Nephron (organoid): ENCODE data around the gene NT5DC2.

Source experiments
- H3K27ac Mint-ChIP-seq, 3 experiments: 2 replicates each; pipeline ENCODE4 v1.8.0; 2020; ENCODE audit warnings: mixed read lengths in 3 of 3, mild to moderate bottlenecking in 2 of 3, moderate library complexity in 1 of 3
- H3K27me3 Mint-ChIP-seq: 2 replicates; pipeline ENCODE4 v1.8.0; 2021; ENCODE audit warnings: low read depth, mild to moderate bottlenecking, moderate library complexity, mixed read lengths
- H3K36me3 Mint-ChIP-seq: 2 replicates; pipeline ENCODE4 v1.8.0; 2020; ENCODE audit warnings: low read depth, mixed read lengths
- H3K4me1 Mint-ChIP-seq: 2 replicates; pipeline ENCODE4 v1.8.0; 2020; ENCODE audit warnings: mixed read lengths
- H3K4me3 Mint-ChIP-seq, 3 experiments: 2 replicates each; pipeline ENCODE4 v1.8.0; 2020; ENCODE audit warnings: mild to moderate bottlenecking in 3 of 3, mixed read lengths in 3 of 3, moderate library complexity in 2 of 3
- H3K9me3 Mint-ChIP-seq: 2 replicates; pipeline ENCODE4 v1.8.0; 2020; ENCODE audit warnings: mixed read lengths
- TF ChIP-seq, protein P1 (sequence below), 3 experiments: fragments of 200-600 bp; sonication (generic); IDR thresholded peaks; one replicate each; pipeline ENCODE4 v1.5.0; 2021; ENCODE audit warnings: antibody characterized with exemption in 3 of 3; ENCODE audit not compliant: unreplicated experiment in 3 of 3

The NT5DC2 gene

DNA sequence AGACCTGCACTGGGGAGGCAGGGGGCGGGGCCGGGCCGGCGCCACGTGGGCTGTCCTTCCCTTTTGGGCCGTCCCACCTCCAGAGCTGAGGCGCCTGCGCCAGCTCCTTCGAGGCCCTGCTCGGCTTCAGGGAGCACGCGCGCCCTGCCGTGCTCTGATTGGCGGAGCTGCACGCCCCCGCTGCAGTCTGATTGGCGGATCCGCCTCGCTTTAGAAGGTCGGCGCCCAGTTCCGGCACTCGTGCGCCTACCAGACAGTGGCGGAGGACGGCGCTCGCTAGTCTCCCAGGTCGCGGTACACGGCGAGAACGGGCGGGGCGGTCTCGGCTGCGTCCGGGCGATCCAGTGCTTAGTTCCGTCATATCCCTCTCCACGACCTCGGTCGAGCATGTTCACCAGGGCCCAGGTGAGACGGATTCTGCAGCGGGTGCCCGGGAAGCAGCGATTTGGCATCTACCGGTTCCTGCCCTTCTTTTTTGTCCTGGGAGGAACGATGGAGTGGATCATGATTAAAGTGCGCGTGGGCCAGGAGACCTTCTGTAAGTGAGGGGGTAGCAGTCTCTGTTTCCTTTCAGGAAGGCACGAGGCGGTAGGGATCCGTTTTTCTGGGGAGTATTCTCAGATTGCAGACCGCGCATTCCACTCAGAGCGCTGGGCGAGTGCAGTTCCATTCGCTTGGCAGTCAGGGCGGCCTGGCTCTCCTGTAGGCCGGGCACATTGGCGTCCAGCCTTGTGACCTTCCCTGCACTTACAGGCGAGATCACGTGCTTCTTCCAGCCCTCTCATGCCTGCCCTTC is 2.9 kb upstream of the NT5DC2 start, which contains the start of gene UQCC5:
Gene UQCC5, plus strand, starts transcription at position 237 of the 796 bp plus-strand sequence. Its CDS starts 151 bp downstream, at position 388.
- Mint-ChIP-seq H3K36me3 (peaks cover 24% of the 10 kb centered on the region), H3K4me1 (peaks cover 44% of the 10 kb centered on the region), H3K9me3 (no peaks in the 10 kb centered on the region), H3K27me3 (no peaks in the 10 kb centered on the region), H3K4me3 (peak within 1 kb of the TSS; percentile 97 to 100 (median 97)), H3K27ac (peak within 1 kb of the TSS; percentile 96 to 100 (median 98))
- TF ChIP-seq, protein P1, sequence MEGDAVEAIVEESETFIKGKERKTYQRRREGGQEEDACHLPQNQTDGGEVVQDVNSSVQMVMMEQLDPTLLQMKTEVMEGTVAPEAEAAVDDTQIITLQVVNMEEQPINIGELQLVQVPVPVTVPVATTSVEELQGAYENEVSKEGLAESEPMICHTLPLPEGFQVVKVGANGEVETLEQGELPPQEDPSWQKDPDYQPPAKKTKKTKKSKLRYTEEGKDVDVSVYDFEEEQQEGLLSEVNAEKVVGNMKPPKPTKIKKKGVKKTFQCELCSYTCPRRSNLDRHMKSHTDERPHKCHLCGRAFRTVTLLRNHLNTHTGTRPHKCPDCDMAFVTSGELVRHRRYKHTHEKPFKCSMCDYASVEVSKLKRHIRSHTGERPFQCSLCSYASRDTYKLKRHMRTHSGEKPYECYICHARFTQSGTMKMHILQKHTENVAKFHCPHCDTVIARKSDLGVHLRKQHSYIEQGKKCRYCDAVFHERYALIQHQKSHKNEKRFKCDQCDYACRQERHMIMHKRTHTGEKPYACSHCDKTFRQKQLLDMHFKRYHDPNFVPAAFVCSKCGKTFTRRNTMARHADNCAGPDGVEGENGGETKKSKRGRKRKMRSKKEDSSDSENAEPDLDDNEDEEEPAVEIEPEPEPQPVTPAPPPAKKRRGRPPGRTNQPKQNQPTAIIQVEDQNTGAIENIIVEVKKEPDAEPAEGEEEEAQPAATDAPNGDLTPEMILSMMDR (IDR thresholded peaks at IDR 0.05; ENCODE audit: unreplicated experiment in 3 of 3), result no peak

- H3K4me3 Mint-ChIP-seq, result peak overlapping the region; percentile 97 to 100 (median 97)
- peaks cover 19% of the 10 kb centered on the region for H3K36me3 Mint-ChIP-seq
- TF ChIP-seq, protein P1 (IDR thresholded peaks at IDR 0.05; ENCODE audit: unreplicated experiment in 3 of 3), result no peak
- H3K27ac Mint-ChIP-seq, result peak overlapping the region; percentile 96 to 100 (median 98)
- H3K27me3 Mint-ChIP-seq, result no peaks in the 10 kb centered on the region
- no peaks in the 10 kb centered on the region for H3K9me3 Mint-ChIP-seq
- peaks cover 44% of the 10 kb centered on the region for H3K4me1 Mint-ChIP-seq
These were observed 2.4 kb upstream of the NT5DC2 start for GRCh38 chr3:52536112-52536368.

GRCh38 chr3:52535411-52536111 is 1.9 kb upstream of the NT5DC2 start:
- Mint-ChIP-seq H3K4me1 (peaks cover 44% of the 10 kb centered on the region), H3K36me3 (peaks cover 15% of the 10 kb centered on the region), H3K27me3 (no peaks in the 10 kb centered on the region), H3K4me3 (peak overlapping the region; percentile 97 to 100 (median 97)), H3K27ac (peak overlapping the region; percentile 96 to 100 (median 98)), H3K9me3 (no peaks in the 10 kb centered on the region)
- TF ChIP-seq, protein P1 (IDR thresholded peaks at IDR 0.05; ENCODE audit: unreplicated experiment in 3 of 3), result no peak

GRCh38 chr3:52534281-52535183 is 875 bp upstream of the NT5DC2 start:
- Mint-ChIP-seq H3K4me1 (peaks cover 51% of the 10 kb centered on the region), H3K27ac (peak overlapping the region; percentile 81 to 96 (median 88)), H3K4me3 (peak overlapping the region; percentile 97 to 100 (median 97)), H3K9me3 (no peaks in the 10 kb centered on the region), H3K27me3 (peaks cover 1% of the 10 kb centered on the region), H3K36me3 (peaks cover 14% of the 10 kb centered on the region)
- TF ChIP-seq, protein P1 (IDR thresholded peaks at IDR 0.05; ENCODE audit: unreplicated experiment in 3 of 3), result no peak

DNA sequence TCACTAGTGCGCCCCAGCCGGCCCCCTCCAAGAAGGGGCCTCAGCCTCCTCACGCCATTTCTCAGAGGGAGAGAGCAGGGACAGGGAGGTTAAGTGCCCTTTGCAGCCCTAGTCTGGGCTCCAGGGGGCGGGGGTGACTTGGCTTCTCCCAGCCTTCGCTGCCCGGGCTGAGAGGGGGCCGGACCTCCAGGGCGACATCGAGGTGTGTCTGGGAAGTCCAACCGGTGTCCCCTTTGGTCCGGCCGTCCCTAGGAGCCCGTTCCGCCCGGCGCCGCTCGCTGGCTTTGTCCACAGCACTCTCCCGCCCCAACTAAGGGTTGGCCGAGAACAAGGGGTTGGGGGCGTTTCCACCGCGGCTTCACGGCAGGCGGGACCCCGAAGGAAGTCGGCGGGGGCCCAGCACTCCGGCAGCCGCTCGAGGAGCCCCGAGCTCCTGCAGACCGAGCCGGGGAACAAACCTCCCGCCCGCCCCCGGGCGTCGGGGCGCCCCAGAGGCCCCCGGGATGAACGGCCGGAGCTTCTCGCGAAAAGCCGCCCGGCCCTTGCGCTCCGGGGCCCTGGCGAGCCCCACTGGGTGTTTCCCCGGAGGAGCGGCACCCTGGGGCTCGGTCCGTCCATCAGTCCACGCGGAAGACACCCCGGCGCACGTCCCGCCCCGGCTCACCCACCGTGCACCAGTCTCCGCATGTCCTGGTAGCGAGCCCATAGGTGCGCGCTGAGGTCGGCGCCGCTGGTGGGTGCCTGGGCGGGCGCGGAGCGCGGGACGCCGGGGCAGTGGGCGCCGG is 627 bp downstream of the NT5DC2 start:
- no peaks in the 10 kb centered on the region for H3K9me3 Mint-ChIP-seq

More for the DNA sequence above, 627 bp downstream of the NT5DC2 start:
- Mint-ChIP-seq H3K27ac (peak overlapping the region; percentile 66 to 81 (median 76)), H3K4me1 (peaks cover 41% of the 10 kb centered on the region), H3K27me3 (peaks cover 4% of the 10 kb centered on the region), H3K36me3 (peaks cover 11% of the 10 kb centered on the region), H3K4me3 (peak overlapping the region; percentile 87 to 91 (median 89))
- TF ChIP-seq, protein P1 (IDR thresholded peaks at IDR 0.05; ENCODE audit: unreplicated experiment in 3 of 3), result no peak
